ENCODE data around the gene ENTPD3.
"Not testable (repeated sequence)": the region's sequence is repeated elsewhere in the genome, so short reads cannot be mapped to it uniquely, and the experiment has no call there.

- not testable (repeated sequence) for TF ChIP-seq CTCF (IDR thresholded peaks at IDR 0.05; ENCODE audit: insufficient read depth, low read length, poor library complexity, severe bottlenecking); EZH2phosphoT487 (conservative IDR thresholded peaks at IDR 0.05; ENCODE audit: low read length)
These were observed 73.5 kb downstream of the ENTPD3 start for GRCh38 chr3:40460481-40460880.
